Endodermal cell (in vitro differentiated cells): ENCODE results near the gene TBRG1. TPM values are rescaled to one million over a fixed set of nuclear protein-coding genes. Genes with fewer than 3 reads are reported as not detected.
"Not testable (repeated sequence)": the region's sequence is repeated elsewhere in the genome, so short reads cannot be mapped to it uniquely, and the experiment has no call there.

Experiments
- DNase-seq: peaks from one replicate; pipeline ENCODE4 v3.0.0-alpha.2; 2017
- H3K27ac ChIP-seq: 2 replicates; pipeline ENCODE4 v1.5.1; 2013; ENCODE audit warnings: mild to moderate bottlenecking, low read depth, low read length, moderate library complexity
- H3K27me3 ChIP-seq: 2 replicates; pipeline ENCODE4 v1.6.1; 2013; ENCODE audit warnings: mild to moderate bottlenecking, low read length, moderate library complexity; ENCODE audit not compliant: insufficient read depth, control insufficient read depth, poor library complexity, severe bottlenecking
- H3K36me3 ChIP-seq: 2 replicates; pipeline ENCODE4 v1.7.0; 2013; ENCODE audit warnings: mild to moderate bottlenecking, low read length, moderate library complexity; ENCODE audit not compliant: control insufficient read depth, insufficient read depth
- H3K4me1 ChIP-seq: one replicate; pipeline ENCODE4 v1.7.0; 2013; ENCODE audit warnings: low read length; ENCODE audit not compliant: control insufficient read depth, insufficient read depth
- H3K4me3 ChIP-seq: 2 replicates; pipeline ENCODE4 v1.5.1; 2013; ENCODE audit warnings: mild to moderate bottlenecking, low read length, moderate library complexity
- H3K9ac ChIP-seq: 2 replicates; pipeline ENCODE4 v1.6.1; 2013; ENCODE audit warnings: mild to moderate bottlenecking, low read length, moderate library complexity; ENCODE audit not compliant: poor library complexity, severe bottlenecking; ENCODE audit errors: extremely low read depth
- H3K9me3 ChIP-seq: 2 replicates; pipeline ENCODE4 v1.6.1; 2013; ENCODE audit warnings: mild to moderate bottlenecking, low read length, moderate library complexity; ENCODE audit not compliant: control insufficient read depth
- H3K27ac Mint-ChIP-seq: 2 replicates; pipeline ENCODE4 v1.8.0; 2020; ENCODE audit warnings: mixed read lengths
- H3K27me3 Mint-ChIP-seq: 2 replicates; pipeline ENCODE4 v1.8.0; 2021; ENCODE audit warnings: mild to moderate bottlenecking, mixed read lengths; ENCODE audit not compliant: insufficient read depth
- H3K36me3 Mint-ChIP-seq: 2 replicates; pipeline ENCODE4 v1.8.0; 2020; ENCODE audit warnings: low read depth, mixed read lengths
- H3K4me1 Mint-ChIP-seq: 2 replicates; pipeline ENCODE4 v1.8.0; 2020; ENCODE audit warnings: mixed read lengths
- H3K4me3 Mint-ChIP-seq: 2 replicates; pipeline ENCODE4 v1.8.0; 2020; ENCODE audit warnings: mild to moderate bottlenecking, moderate library complexity, mixed read lengths
- H3K9me3 Mint-ChIP-seq: 2 replicates; pipeline ENCODE4 v1.8.0; 2020; ENCODE audit warnings: mild to moderate bottlenecking, mixed read lengths
- CTCF ChIP-seq: fragments of 200-600 bp; sonication (generic); conservative IDR thresholded peaks from 2 replicates; pipeline ENCODE4 v1.5.0; 2021; ENCODE audit warnings: antibody characterized with exemption, mild to moderate bottlenecking
- WGBS, 2 experiments: methylation state at CpG; one replicate each; pipeline versions ENCODE4 v1.1.5 to v1.1.7; 2013; ENCODE audit warnings: missing lambda C conversion rate in 2 of 2, mixed read lengths in 1 of 2; ENCODE audit not compliant: insufficient coverage in 1 of 2, insufficient read length in 1 of 2; 5-methylcytosine and 5-hydroxymethylcytosine counted together
- total RNA-seq, 2 donors: library from RNA; stranded (reverse); fragmentation: NEBNext Ultra II Directional in 1 of 2; extraction: Animal tissue kit (Norgen Biotek cat#: 25700) in 1 of 2; gene quantifications; 2 replicates in 1 of 2; 3 replicates in 1 of 2; pipeline ENCODE4 v1.2.1, GENCODE V29; 2021

TBRG1 gene
- total RNA-seq, 2 donors from 2014 or later: 30.9 to 31.3 TPM

- Histone ChIP-seq H3K9ac (no peak overlapping the region), H3K27ac (no peak overlapping the region), H3K36me3 (no peaks in the 10 kb centered on the region), H3K27me3 (no peaks in the 10 kb centered on the region), H3K4me1 (no peaks in the 10 kb centered on the region), H3K9me3 (no peaks in the 10 kb centered on the region), H3K4me3 (no peak overlapping the region)
- H3K27me3 Mint-ChIP-seq: no peaks in the 10 kb centered on the region
- no peak for DNase-seq
- H3K4me3 Mint-ChIP-seq: no peak overlapping the region
- no peak overlapping the region for H3K27ac Mint-ChIP-seq
- H3K36me3 Mint-ChIP-seq: no peaks in the 10 kb centered on the region
- WGBS, 2 experiments: 50 to 58% methylated on average over 2 to 4 of the region's 5 CpGs
- H3K4me1 Mint-ChIP-seq: no peaks in the 10 kb centered on the region
- no peak for TF ChIP-seq CTCF
- H3K9me3 Mint-ChIP-seq: no peaks in the 10 kb centered on the region
Measured at GRCh38 chr11:124600621-124601320, 21.9 kb upstream of the TBRG1 start.

DNA sequence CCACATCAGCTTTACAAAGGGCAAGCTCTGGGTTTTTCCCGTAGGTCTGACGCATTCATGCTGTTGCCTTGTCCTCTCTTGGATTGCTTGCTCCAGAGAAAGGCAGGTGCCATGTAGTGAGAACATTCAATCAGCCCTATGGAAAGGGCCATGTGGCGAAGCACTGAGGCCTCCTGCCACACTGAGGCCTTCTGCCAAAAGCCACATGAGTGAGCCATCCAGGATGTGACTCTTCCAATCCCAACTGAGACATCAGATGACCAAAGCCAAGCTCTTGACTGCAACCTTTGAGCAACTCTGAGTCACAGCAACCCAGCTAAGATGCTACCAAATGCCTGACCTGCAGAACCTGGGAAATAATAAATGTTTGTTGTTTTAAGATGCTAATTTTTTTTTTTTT, 20.5 kb upstream of the TBRG1 start:
- Histone ChIP-seq H3K4me3 (no peak overlapping the region), H3K36me3 (no peaks in the 10 kb centered on the region), H3K9ac (no peak overlapping the region), H3K27ac (no peak overlapping the region), H3K4me1 (no peaks in the 10 kb centered on the region), H3K27me3 (no peaks in the 10 kb centered on the region), H3K9me3 (no peaks in the 10 kb centered on the region)
- no peak overlapping the region for H3K4me3 Mint-ChIP-seq
- H3K36me3 Mint-ChIP-seq: no peaks in the 10 kb centered on the region
- no peaks in the 10 kb centered on the region for H3K4me1 Mint-ChIP-seq
- no peak for DNase-seq
- TF ChIP-seq CTCF: no peak
- H3K9me3 Mint-ChIP-seq: no peaks in the 10 kb centered on the region
- 93 to 95% methylated on average over 3 of the region's 3 CpGs for WGBS, 2 experiments
- no peaks in the 10 kb centered on the region for H3K27me3 Mint-ChIP-seq
- no peak overlapping the region for H3K27ac Mint-ChIP-seq

DNA sequence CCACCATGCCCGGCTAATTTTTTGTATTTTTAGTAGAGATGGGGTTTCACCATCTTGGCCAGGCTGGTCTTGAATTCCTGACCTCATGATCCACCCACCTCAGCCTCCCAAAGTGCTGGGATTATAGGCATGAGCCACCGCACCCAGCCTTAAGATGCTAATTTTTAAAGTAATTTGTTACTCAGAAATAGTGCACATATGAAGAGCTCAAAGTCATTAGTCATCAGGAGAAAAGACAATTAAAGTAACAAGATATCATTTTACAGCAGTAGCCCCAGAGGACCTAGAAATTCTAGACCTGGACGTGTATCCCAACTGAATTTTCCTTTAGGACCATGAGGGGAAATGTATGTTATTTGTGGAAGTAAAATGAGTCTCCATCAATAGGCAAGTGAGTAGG, 19.9 kb upstream of the TBRG1 start:
- not testable (repeated sequence) for H3K27ac ChIP-seq, H3K4me3 Mint-ChIP-seq, H3K27me3 Mint-ChIP-seq, H3K4me3 ChIP-seq, H3K27ac Mint-ChIP-seq, DNase-seq, H3K9me3 ChIP-seq, H3K4me1 Mint-ChIP-seq, H3K36me3 Mint-ChIP-seq, H3K9me3 Mint-ChIP-seq, H3K27me3 ChIP-seq, H3K9ac ChIP-seq, H3K36me3 ChIP-seq, H3K4me1 ChIP-seq
- 83 to 100% methylated on average over 1 to 2 of the region's 3 CpGs for WGBS, 2 experiments

DNA sequence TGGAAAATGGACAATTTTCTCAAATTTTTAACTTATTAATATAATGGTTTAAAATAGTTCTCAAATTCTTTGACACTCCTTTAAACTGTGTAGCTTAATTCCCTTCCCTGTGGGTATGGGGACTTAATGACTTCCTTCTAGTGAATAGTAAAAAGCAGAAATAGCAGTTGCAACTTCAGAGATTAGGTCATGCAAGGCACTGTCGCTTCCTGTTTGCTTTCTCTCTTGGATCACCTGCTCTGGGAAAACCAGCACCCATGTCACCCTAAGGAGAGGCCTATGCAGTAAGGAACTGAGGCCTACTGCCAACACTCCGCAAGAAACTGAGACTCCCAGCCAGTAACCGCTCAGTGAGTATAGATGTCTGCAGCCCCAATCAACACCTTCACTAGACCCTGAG, 16.9 kb upstream of the TBRG1 start:
- no peak for TF ChIP-seq CTCF
- Histone ChIP-seq H3K27ac (no peak overlapping the region), H3K27me3 (no peaks in the 10 kb centered on the region), H3K4me3 (no peak overlapping the region), H3K9me3 (no peaks in the 10 kb centered on the region), H3K4me1 (no peaks in the 10 kb centered on the region), H3K9ac (no peak overlapping the region), H3K36me3 (no peaks in the 10 kb centered on the region)
- WGBS, 2 experiments: 94 to 100% methylated on average over 3 of the region's 3 CpGs
- DNase-seq: no peak
- no peaks in the 10 kb centered on the region for H3K36me3 Mint-ChIP-seq
- no peaks in the 10 kb centered on the region for H3K4me1 Mint-ChIP-seq
- H3K4me3 Mint-ChIP-seq: no peak overlapping the region
- H3K9me3 Mint-ChIP-seq: no peaks in the 10 kb centered on the region
- no peak overlapping the region for H3K27ac Mint-ChIP-seq
- no peaks in the 10 kb centered on the region for H3K27me3 Mint-ChIP-seq
